ENCODE measurements around the gene CNTNAP5. TPM values are rescaled to one million over a fixed set of nuclear protein-coding genes. Genes with fewer than 3 reads are reported as not detected.

CNTNAP5 gene
- total RNA-seq, 1 experiment from 2014 or later = 0.48 TPM

GRCh38 chr2:124320051-124320688 is 295.1 kb downstream of the CNTNAP5 start:
- H3K4me1 Mint-ChIP-seq = peaks cover 27% of the 10 kb centered on the region in 2 experiments
- H3T11ph ChIP-seq (ENCODE audit: low read length) = no peak overlapping the region
- H4K8ac ChIP-seq (replicated peaks; ENCODE audit: insufficient read length, low read depth, low read length) = no peak overlapping the region
- H3K36me3 Mint-ChIP-seq (ENCODE audit: insufficient read depth in 1 of 3, low read depth in 3 of 3) = peaks cover 0 to 9% (median 2%) of the 10 kb centered on the region in 3 experiments; a peak in 4 of 7 replicates
- no peaks in the 10 kb centered on the region for H4K20me1 ChIP-seq (ENCODE audit: control insufficient read depth, insufficient read depth, insufficient read length)
- H3K9me3 Mint-ChIP-seq = peaks cover 0 to 3% of the 10 kb centered on the region in 2 experiments; a peak in 1 of 5 replicates
- no peaks in the 10 kb centered on the region for H3K79me2 ChIP-seq (ENCODE audit: insufficient read depth, low read length)
- no peak overlapping the region for H3K4me3 Mint-ChIP-seq
- H3K9ac ChIP-seq (ENCODE audit: extremely low read depth, insufficient read length, low read length) = no peak overlapping the region
- no peak overlapping the region for H2BK12ac ChIP-seq (ENCODE audit: insufficient read length, low read depth, low read length)
- H3K4me1 ChIP-seq (ENCODE audit: insufficient read depth, low read length) = peaks cover 2% of the 10 kb centered on the region; the same call in 1 of the 2 replicates
- H3K27me3 ChIP-seq (ENCODE audit: insufficient read depth, low read length) = no peaks in the 10 kb centered on the region
- no peak overlapping the region for H3K23ac ChIP-seq (ENCODE audit: insufficient read length, low read depth, low read length)
- no peak overlapping the region for H4K5ac ChIP-seq (ENCODE audit: insufficient read length, low read depth, low read length)
- H2AK5ac ChIP-seq (ENCODE audit: insufficient read length, low read length) = no peak overlapping the region
- no peak overlapping the region for H2BK5ac ChIP-seq (ENCODE audit: insufficient read length, low read length)
- WGBS (ENCODE audit: extremely low coverage, insufficient read length, low lambda C conversion rate) = no CpG with 5 or more reads among the region's 5 CpGs
- H3K9me3 ChIP-seq (ENCODE audit: control insufficient read depth, low read depth, low read length) = no peaks in the 10 kb centered on the region
- H2BK15ac ChIP-seq (ENCODE audit: low read depth, low read length) = no peak overlapping the region
- H2BK20ac ChIP-seq (ENCODE audit: low read depth, low read length, poor library complexity, severe bottlenecking) = no peak overlapping the region
- no peak overlapping the region for H3K27ac Mint-ChIP-seq
- H3K4me2 ChIP-seq (ENCODE audit: insufficient read depth, insufficient read length, low read length) = no peak overlapping the region
- H2BK120ac ChIP-seq (ENCODE audit: low read depth, low read length, poor library complexity, severe bottlenecking) = no peak overlapping the region
- H3K27ac ChIP-seq (ENCODE audit: insufficient read length, low read depth, low read length) = no peak overlapping the region
- no peaks in the 10 kb centered on the region for H3K79me1 ChIP-seq (ENCODE audit: insufficient read depth, low read depth, low read length, poor library complexity, severe bottlenecking)
- H3K27me3 Mint-ChIP-seq (ENCODE audit: low read depth) = no peaks in the 10 kb centered on the region
- H2AFZ ChIP-seq (ENCODE audit: low read length) = no peak overlapping the region
- TF ChIP-seq, protein P1, sequence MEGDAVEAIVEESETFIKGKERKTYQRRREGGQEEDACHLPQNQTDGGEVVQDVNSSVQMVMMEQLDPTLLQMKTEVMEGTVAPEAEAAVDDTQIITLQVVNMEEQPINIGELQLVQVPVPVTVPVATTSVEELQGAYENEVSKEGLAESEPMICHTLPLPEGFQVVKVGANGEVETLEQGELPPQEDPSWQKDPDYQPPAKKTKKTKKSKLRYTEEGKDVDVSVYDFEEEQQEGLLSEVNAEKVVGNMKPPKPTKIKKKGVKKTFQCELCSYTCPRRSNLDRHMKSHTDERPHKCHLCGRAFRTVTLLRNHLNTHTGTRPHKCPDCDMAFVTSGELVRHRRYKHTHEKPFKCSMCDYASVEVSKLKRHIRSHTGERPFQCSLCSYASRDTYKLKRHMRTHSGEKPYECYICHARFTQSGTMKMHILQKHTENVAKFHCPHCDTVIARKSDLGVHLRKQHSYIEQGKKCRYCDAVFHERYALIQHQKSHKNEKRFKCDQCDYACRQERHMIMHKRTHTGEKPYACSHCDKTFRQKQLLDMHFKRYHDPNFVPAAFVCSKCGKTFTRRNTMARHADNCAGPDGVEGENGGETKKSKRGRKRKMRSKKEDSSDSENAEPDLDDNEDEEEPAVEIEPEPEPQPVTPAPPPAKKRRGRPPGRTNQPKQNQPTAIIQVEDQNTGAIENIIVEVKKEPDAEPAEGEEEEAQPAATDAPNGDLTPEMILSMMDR (conservative IDR thresholded peaks at IDR 0.05) = no peak
- H3K14ac ChIP-seq (ENCODE audit: insufficient read depth, low read length) = no peak overlapping the region
- H3K4ac ChIP-seq (ENCODE audit: low read depth, low read length) = no peak overlapping the region
- no peak for DNase-seq
- no peak overlapping the region for H4K91ac ChIP-seq (ENCODE audit: insufficient read length, low read depth, low read length)
- H3K18ac ChIP-seq (ENCODE audit: insufficient read length, low read depth, low read length) = no peak overlapping the region
- H3K56ac ChIP-seq (ENCODE audit: insufficient read length, low read depth, low read length) = no peak overlapping the region
- H3K23me2 ChIP-seq (ENCODE audit: insufficient read length, low read depth, low read length, poor library complexity, severe bottlenecking) = no peaks in the 10 kb centered on the region
